B cell (primary cell): ENCODE measurements around the gene SNTG2. TPM values are rescaled to one million over a fixed set of nuclear protein-coding genes. Genes with fewer than 3 reads are reported as not detected.

Experiments used
- ATAC-seq: fragments of 200-7000 bp; cut with Tn5 transposase; one replicate; pipeline ENCODE4 v1.10.0; 2021; ENCODE audit warnings: low read depth, mild to moderate bottlenecking, moderate number of reproducible peaks, moderate library complexity
- CTCF ChIA-PET: fragments of 350-600 bp; sonication (Branson Sonifier 250); formaldehyde crosslinking; loops from one replicate; lab custom pipeline; 2021; ENCODE audit warnings: antibody characterized with exemption, inconsistent platforms; lab: Charles Lee
- POLR2A ChIA-PET: fragments of 350-600 bp; sonication (Branson Sonifier 250); formaldehyde crosslinking; loops from one replicate; lab custom pipeline; 2021; ENCODE audit warnings: antibody characterized with exemption; lab: Charles Lee
- DNase-seq: peaks from one replicate; pipeline ENCODE4 v3.0.0; 2013
- H2AFZ ChIP-seq: 2 replicates; pipeline ENCODE4 v1.6.1; 2012; ENCODE audit warnings: mild to moderate bottlenecking, low read depth, low read length; ENCODE audit not compliant: insufficient read depth, poor library complexity, severe bottlenecking
- H3K27ac ChIP-seq, 2 donors: 1 replicate in 1 of 2; 2 replicates in 1 of 2; pipeline ENCODE4 v1.5.1; 2012 to 2013; ENCODE audit warnings: low read length in 2 of 2, mild to moderate bottlenecking in 2 of 2, moderate library complexity in 1 of 2
- H3K27me3 ChIP-seq, 4 experiments: fragments of 200-600 bp in 1 of 4; sonication (generic) in 1 of 4; replicated peaks in 1 of 4; 1 replicate in 2 of 4; 2 replicates in 2 of 4; pipeline versions ENCODE4 v1.6.1 to v1.7.0; 2013 to 2016; ENCODE audit warnings: low read length in 3 of 4, mild to moderate bottlenecking in 2 of 4, mixed read lengths in 1 of 4, moderate library complexity in 1 of 4; ENCODE audit not compliant: insufficient read depth in 4 of 4, control insufficient read depth in 3 of 4; ENCODE audit errors: control extremely low read depth in 1 of 4
- H3K36me3 ChIP-seq, 2 experiments: replicated peaks in 1 of 2; 1 replicate in 1 of 2; 2 replicates in 1 of 2; pipeline versions ENCODE4 v1.6.1 to v1.7.1; 2013; ENCODE audit warnings: low read length in 1 of 2; ENCODE audit not compliant: insufficient read depth in 2 of 2, control insufficient read depth in 1 of 2; ENCODE audit errors: control extremely low read depth in 1 of 2, extremely low read depth in 1 of 2
- H3K4me1 ChIP-seq, 2 donors: fragments of 200-600 bp in 1 of 2; sonication (generic) in 1 of 2; 1 replicate in 1 of 2; 2 replicates in 1 of 2; pipeline versions ENCODE4 v1.5.1 to v1.6.1; 2013 to 2017; ENCODE audit warnings: low read length in 2 of 2; ENCODE audit not compliant: control insufficient read depth in 2 of 2, insufficient read depth in 2 of 2
- H3K4me2 ChIP-seq: replicated peaks from 2 replicates; pipeline ENCODE3; 2012; ENCODE audit warnings: mild to moderate bottlenecking, low read depth, low read length; ENCODE audit not compliant: poor library complexity, severe bottlenecking
- H3K4me3 ChIP-seq, 5 experiments: fragments of 200-600 bp in 1 of 5; sonication (generic) in 1 of 5; 1 replicate in 3 of 5; 2 replicates in 2 of 5; pipeline versions ENCODE4 v1.5.1 to v1.7.0; 2011 to 2016; ENCODE audit warnings: low read length in 4 of 5, mild to moderate bottlenecking in 4 of 5, low read depth in 2 of 5, control low read depth in 1 of 5, moderate library complexity in 1 of 5; ENCODE audit not compliant: insufficient read depth in 1 of 5; ENCODE audit errors: control extremely low read depth in 1 of 5, extremely low read depth in 1 of 5
- H3K79me2 ChIP-seq: fragments of 200-600 bp; sonication (generic); one replicate; pipeline ENCODE4 v1.6.0; 2016; ENCODE audit warnings: low read length; ENCODE audit not compliant: control insufficient read depth, insufficient read depth
- H3K9ac ChIP-seq: fragments of 200-600 bp; sonication (generic); 2 replicates; pipeline ENCODE4 v1.6.1; 2017; ENCODE audit warnings: mild to moderate bottlenecking, low read length, moderate library complexity
- H3K9me3 ChIP-seq, 3 donors: one replicate each; pipeline versions ENCODE4 v1.6.1 to v1.7.1; 2013; ENCODE audit warnings: low read length in 2 of 3; ENCODE audit not compliant: control insufficient read depth in 2 of 3, insufficient read depth in 1 of 3; ENCODE audit errors: control extremely low read depth in 1 of 3
- H4K20me1 ChIP-seq: 2 replicates; pipeline ENCODE4 v1.6.0; 2012; ENCODE audit warnings: mild to moderate bottlenecking, low read length; ENCODE audit not compliant: insufficient read depth, control insufficient read depth, poor library complexity, severe bottlenecking
- H3K27ac Mint-ChIP-seq: one replicate; pipeline ENCODE4 v1.8.0; 2021; ENCODE audit warnings: mixed read lengths
- H3K27me3 Mint-ChIP-seq: one replicate; pipeline ENCODE4 v1.8.0; 2021; ENCODE audit warnings: mixed read lengths
- H3K4me1 Mint-ChIP-seq: one replicate; pipeline ENCODE4 v1.8.0; 2021; ENCODE audit warnings: mixed read lengths
- H3K4me3 Mint-ChIP-seq: one replicate; pipeline ENCODE4 v1.8.0; 2021; ENCODE audit warnings: mixed read lengths
- H3K9me3 Mint-ChIP-seq: one replicate; pipeline ENCODE4 v1.8.0; 2022; ENCODE audit warnings: mixed read lengths; ENCODE audit not compliant: insufficient read depth
- EZH2 ChIP-seq: IDR thresholded peaks from 2 replicates; pipeline ENCODE4 v1.6.1; 2012; ENCODE audit warnings: borderline replicate concordance, low read depth, mild to moderate bottlenecking, moderate library complexity, low read length; ENCODE audit not compliant: insufficient read depth, poor library complexity, severe bottlenecking
- WGBS: methylation state at CpG from one replicate; pipeline ENCODE4 v1.1.5; 2013; ENCODE audit warnings: missing lambda C conversion rate; ENCODE audit not compliant: insufficient coverage; 5-methylcytosine and 5-hydroxymethylcytosine counted together
- intact Hi-C: fragments of 100-400 bp; cut with micrococcal nuclease; formaldehyde crosslinking; loops from one replicate; pipeline ENCODE4 v1.10.0; 2022
- polyA plus RNA-seq: library from polyadenylated mRNA; depleted of rRNA; stranded (reverse); fragments of >200 nt; gene quantifications from 2 replicates; pipeline ENCODE4 v1.2.3, GENCODE V29; 2012
- total RNA-seq, 2 donors: library from RNA; stranded (reverse); fragments of 120-200 nt in 1 of 2; gene quantifications; 1 replicate in 1 of 2; 2 replicates in 1 of 2; pipeline versions ENCODE4 v1.2.3 to v1.2.4, GENCODE V29; 2013 to 2022
- TF ChIP-seq, protein P1 (sequence below): fragments of 200-600 bp; IDR thresholded peaks from one replicate; pipeline ENCODE4 v1.8.0; 2022; ENCODE audit warnings: antibody characterized with exemption, mild to moderate bottlenecking

Gene SNTG2
- total and polyA plus RNA-seq, 2 donors (not counting 1 experiment from before 2014, with no cell fraction given), result 2.1 to 2.4 TPM

GRCh38 chr2:979069-979928 is 28.6 kb downstream of the SNTG2 start:
- ChIA-PET CTCF (interaction anchor here (0.8 kb wide), 1 partner anchor 42 kb away, joined by 3 read pairs; no protein-coding TSS in a partner anchor), POLR2A (no interaction called here)
- no peaks in the 10 kb centered on the region for H3K9me3 Mint-ChIP-seq
- Histone ChIP-seq H3K27ac (peak overlapping the region in 1 of 2 donors; percentile 21), H3K79me2 (no peaks in the 10 kb centered on the region), H3K4me3 (peak overlapping the region in 4 of 5 experiments; percentile 0 to 41 (median 14)), H3K9me3 (peaks cover 0 to 7% (median 1%) of the 10 kb centered on the region in 3 donors), H3K9ac (peak overlapping the region; percentile 26), H4K20me1 (no peaks in the 10 kb centered on the region), H3K4me1 (peaks cover 35 to 40% of the 10 kb centered on the region in 2 donors), H3K4me2 (peak overlapping the region; percentile 64), H3K36me3 (no peaks in the 10 kb centered on the region), H3K27me3 (peaks cover 0 to 4% (median 0%) of the 10 kb centered on the region in 4 experiments), H2AFZ (peak overlapping the region; percentile 48)
- no peak for TF ChIP-seq EZH2
- TF ChIP-seq, protein P1, sequence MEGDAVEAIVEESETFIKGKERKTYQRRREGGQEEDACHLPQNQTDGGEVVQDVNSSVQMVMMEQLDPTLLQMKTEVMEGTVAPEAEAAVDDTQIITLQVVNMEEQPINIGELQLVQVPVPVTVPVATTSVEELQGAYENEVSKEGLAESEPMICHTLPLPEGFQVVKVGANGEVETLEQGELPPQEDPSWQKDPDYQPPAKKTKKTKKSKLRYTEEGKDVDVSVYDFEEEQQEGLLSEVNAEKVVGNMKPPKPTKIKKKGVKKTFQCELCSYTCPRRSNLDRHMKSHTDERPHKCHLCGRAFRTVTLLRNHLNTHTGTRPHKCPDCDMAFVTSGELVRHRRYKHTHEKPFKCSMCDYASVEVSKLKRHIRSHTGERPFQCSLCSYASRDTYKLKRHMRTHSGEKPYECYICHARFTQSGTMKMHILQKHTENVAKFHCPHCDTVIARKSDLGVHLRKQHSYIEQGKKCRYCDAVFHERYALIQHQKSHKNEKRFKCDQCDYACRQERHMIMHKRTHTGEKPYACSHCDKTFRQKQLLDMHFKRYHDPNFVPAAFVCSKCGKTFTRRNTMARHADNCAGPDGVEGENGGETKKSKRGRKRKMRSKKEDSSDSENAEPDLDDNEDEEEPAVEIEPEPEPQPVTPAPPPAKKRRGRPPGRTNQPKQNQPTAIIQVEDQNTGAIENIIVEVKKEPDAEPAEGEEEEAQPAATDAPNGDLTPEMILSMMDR, result no peak
- H3K27me3 Mint-ChIP-seq, result peaks cover 36% of the 10 kb centered on the region
- DNase-seq (no peak), ATAC-seq (no peak)
- intact Hi-C loops, result no loop called here
- no peak overlapping the region for H3K27ac Mint-ChIP-seq
- H3K4me1 Mint-ChIP-seq, result peaks cover 44% of the 10 kb centered on the region
- WGBS, result 23% methylated on average over 5 of the region's 8 CpGs
- peak overlapping the region; percentile 44 for H3K4me3 Mint-ChIP-seq

DNA sequence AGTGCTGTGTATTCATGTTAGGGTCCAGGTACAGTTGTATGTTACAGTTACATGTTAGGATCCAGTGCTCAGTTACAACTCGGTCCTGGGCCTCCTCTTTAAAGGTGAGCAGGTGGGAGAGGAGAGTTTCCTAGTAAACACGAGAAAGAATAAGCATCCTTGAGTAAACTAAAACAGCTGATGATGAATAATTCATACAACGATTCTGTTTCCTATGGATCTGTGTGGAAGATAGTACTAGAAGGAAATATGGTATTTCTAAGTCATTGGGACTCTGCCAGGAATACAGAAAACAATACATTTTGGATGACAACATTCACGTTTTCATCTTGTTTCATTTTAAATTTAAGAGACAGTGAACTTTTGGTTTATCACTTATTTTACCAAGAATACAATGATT is 29.5 kb downstream of the SNTG2 start:
- Mint-ChIP-seq H3K4me3 (no peak overlapping the region), H3K9me3 (no peaks in the 10 kb centered on the region), H3K27me3 (peaks cover 38% of the 10 kb centered on the region), H3K27ac (no peak overlapping the region), H3K4me1 (peaks cover 42% of the 10 kb centered on the region)
- WGBS, result no CpG with 5 or more reads among the region's 4 CpGs
- Histone ChIP-seq H3K4me3 (no peak overlapping the region), H3K27ac (no peak overlapping the region), H3K27me3 (peaks cover 0 to 4% (median 0%) of the 10 kb centered on the region in 4 experiments), H3K4me1 (peaks cover 29 to 40% of the 10 kb centered on the region in 2 donors), H3K9ac (no peak overlapping the region), H2AFZ (no peak overlapping the region), H3K4me2 (no peak overlapping the region), H4K20me1 (no peaks in the 10 kb centered on the region), H3K79me2 (no peaks in the 10 kb centered on the region), H3K36me3 (no peaks in the 10 kb centered on the region), H3K9me3 (peaks cover 0 to 7% (median 0%) of the 10 kb centered on the region in 3 donors)
- ChIA-PET CTCF (interaction anchor here (0.8 kb wide), 1 partner anchor 41 kb away, joined by 3 read pairs; no protein-coding TSS in a partner anchor), POLR2A (no interaction called here)
- no peak for DNase-seq
- intact Hi-C loops, result no loop called here
- TF ChIP-seq, protein P1, result no peak
- TF ChIP-seq EZH2, result no peak
- ATAC-seq, result no peak
